ENCODE measurements around the gene SAPCD2. TPM values are rescaled to one million over a fixed set of nuclear protein-coding genes. Genes with fewer than 3 reads are reported as not detected.

The SAPCD2 gene
- total and polyA plus RNA-seq, 12 donors = 0.07 to 1.7 (median 0.58) TPM

- no peak for DNase-seq
- Histone ChIP-seq H3K36me3 (replicated peaks in 1 of 2) (peaks cover 0 to 11% of the 10 kb centered on the region in 2 donors), H3K9me3 (replicated peaks in 1 of 3) (no peaks in the 10 kb centered on the region), H3K27ac (no peak overlapping the region), H3K27me3 (peaks cover under 1% of the 10 kb centered on the region), H3K4me3 (no peak overlapping the region), H3K4me1 (replicated peaks in 1 of 2) (peaks cover 6 to 24% of the 10 kb centered on the region in 2 donors)
- TF ChIP-seq POLR2A (IDR thresholded peaks at IDR 0.05) = no peak
- no peak for TF ChIP-seq CTCF (IDR thresholded peaks at IDR 0.05)
- intact Hi-C loops (cut with DNase I) = no loop called here
- 79 to 83% (median 79%) methylated on average over 11 to 12 of the region's 12 CpGs for WGBS, 4 donors
Observed at GRCh38 chr9:137074657-137075274, 4.4 kb upstream of the SAPCD2 start.

GRCh38 chr9:137073992-137074399 is 3.6 kb upstream of the SAPCD2 start:
- DNase-seq = no peak
- no peak overlapping the region for H3K4me3 ChIP-seq
- no peaks in the 10 kb centered on the region for H3K9me3 ChIP-seq (replicated peaks in 1 of 3)
- intact Hi-C loops (cut with DNase I) = no loop called here
- peaks cover 8% of the 10 kb centered on the region for H3K27me3 ChIP-seq
- H3K36me3 ChIP-seq (replicated peaks in 1 of 2) = peaks cover 0 to 3% of the 10 kb centered on the region in 2 donors
- peaks cover 6 to 20% of the 10 kb centered on the region in 2 donors for H3K4me1 ChIP-seq (replicated peaks in 1 of 2)
- no peak for TF ChIP-seq POLR2A (IDR thresholded peaks at IDR 0.05)
- WGBS, 4 donors = 86 to 92% (median 90%) methylated on average over 8 of the region's 8 CpGs
- H3K27ac ChIP-seq = no peak overlapping the region

- H3K4me3 ChIP-seq = no peak overlapping the region
- TF ChIP-seq POLR2A (IDR thresholded peaks at IDR 0.05) (no peak), CTCF (IDR thresholded peaks at IDR 0.05) (no peak)
- H3K9me3 ChIP-seq (replicated peaks in 1 of 3) = no peaks in the 10 kb centered on the region
- peaks cover 12% of the 10 kb centered on the region for H3K27me3 ChIP-seq
- WGBS, 4 donors = 92 to 100% (median 97%) methylated on average over 2 of the region's 2 CpGs; no CpG with 5 or more reads in 1 of the 4 donors
- intact Hi-C loops (cut with DNase I) = no loop called here
- peaks cover 0 to 8% of the 10 kb centered on the region in 2 donors for H3K4me1 ChIP-seq (replicated peaks in 1 of 2)
- peak overlapping the region in 2 of 5 donors; percentile 55 to 61 for H3K27ac ChIP-seq
- no peaks in the 10 kb centered on the region for H3K36me3 ChIP-seq (replicated peaks in 1 of 2)
- no peak for DNase-seq
Observed at GRCh38 chr9:137071282-137071681, 925 bp upstream of the SAPCD2 start.

GRCh38 chr9:137070906-137071275 is 534 bp upstream of the SAPCD2 start:
- H3K27me3 ChIP-seq = peaks cover 12% of the 10 kb centered on the region
- peak in 3 of 6 experiments; percentile 4 to 20 (median 14) for TF ChIP-seq CTCF (IDR thresholded peaks at IDR 0.05)
- TF ChIP-seq POLR2A (IDR thresholded peaks at IDR 0.05) = no peak
- 13 to 28% (median 23%) methylated on average over 1 to 6 of the region's 6 CpGs for WGBS, 4 donors
- no peaks in the 10 kb centered on the region for H3K9me3 ChIP-seq (replicated peaks in 1 of 3)
- peaks cover 0 to 8% of the 10 kb centered on the region in 2 donors for H3K4me1 ChIP-seq (replicated peaks in 1 of 2)
- H3K27ac ChIP-seq = peak overlapping the region in 2 of 5 donors; percentile 55 to 61
- no peaks in the 10 kb centered on the region for H3K36me3 ChIP-seq (replicated peaks in 1 of 2)
- DNase-seq = peak in 2 of 7 donors; percentile 38 to 81
- H3K4me3 ChIP-seq = peak overlapping the region in 1 of 4 donors; percentile 55
- intact Hi-C loops (cut with DNase I) = no loop called here
